ENCODE measurements around the gene DHX58. TPM values are rescaled to one million over a fixed set of nuclear protein-coding genes. Genes with fewer than 3 reads are reported as not detected.

DHX58 gene
- total and polyA plus RNA-seq, 9 donors, result 8.6 to 24.6 (median 19.3) TPM

- Histone ChIP-seq H3K4me1 (ENCODE audit: insufficient read depth) (peaks cover 7% of the 10 kb centered on the region), H3K27me3 (no peaks in the 10 kb centered on the region), H3K9me3 (no peaks in the 10 kb centered on the region), H3K36me3 (no peaks in the 10 kb centered on the region), H3K4me3 (no peak overlapping the region), H3K27ac (no peak overlapping the region)
- no peak for DNase-seq
- 68 to 78% (median 69%) methylated on average over 30 of the region's 30 CpGs for WGBS, 3 donors
- no peak for TF ChIP-seq EP300 (IDR thresholded peaks at IDR 0.05)
- intact Hi-C loops (cut with DNase I), result loop anchor here (2.0 to 10.0 kb wide), 8 partner anchors 50 to 155 kb away; partner anchors contain the start of genes CNP (in 1 of the 4) and NKIRAS2 (in 1 of the 4)
Observed at GRCh38 chr17:42117397-42118125, 5.0 kb upstream of the DHX58 start.

GRCh38 chr17:42116705-42117396 lies 4.3 kb upstream of the DHX58 start:
- Histone ChIP-seq H3K4me1 (ENCODE audit: insufficient read depth) (peaks cover 8% of the 10 kb centered on the region), H3K27ac (no peak overlapping the region), H3K27me3 (no peaks in the 10 kb centered on the region), H3K36me3 (no peaks in the 10 kb centered on the region), H3K9me3 (no peaks in the 10 kb centered on the region), H3K4me3 (no peak overlapping the region)
- TF ChIP-seq EP300 (IDR thresholded peaks at IDR 0.05) (no peak), CTCF (IDR thresholded peaks at IDR 0.05) (peak; percentile 71 to 82 (median 78)), POLR2A (IDR thresholded peaks at IDR 0.05) (no peak)
- WGBS, 3 donors, result 20 to 25% (median 21%) methylated on average over 17 to 18 of the region's 18 CpGs
- intact Hi-C loops (cut with DNase I), result loop anchor here (2.0 to 10.0 kb wide), 8 partner anchors 50 to 155 kb away; partner anchors contain the start of genes CNP (in 1 of the 4) and NKIRAS2 (in 1 of the 4)
- DNase-seq, result peak; percentile 79 to 91 (median 87)

GRCh38 chr17:42114118-42114517 lies 1.6 kb upstream of the DHX58 start:
- WGBS, 3 donors, result 83 to 90% (median 86%) methylated on average over 9 of the region's 9 CpGs
- TF ChIP-seq CTCF (IDR thresholded peaks at IDR 0.05) (no peak), POLR2A (IDR thresholded peaks at IDR 0.05) (no peak), EP300 (IDR thresholded peaks at IDR 0.05) (no peak)
- intact Hi-C loops (cut with DNase I), result loop anchor here in 3 of 4 donors (5.0 to 10.0 kb wide), 4 partner anchors 42 to 149 kb away; partner anchors contain the start of gene CNP (in 1 of the 3)
- H3K4me3 ChIP-seq, result no peak overlapping the region
- H3K4me1 ChIP-seq (ENCODE audit: insufficient read depth), result peaks cover 10% of the 10 kb centered on the region
- no peak for DNase-seq
- no peaks in the 10 kb centered on the region for H3K36me3 ChIP-seq
- no peaks in the 10 kb centered on the region for H3K27me3 ChIP-seq
- no peak overlapping the region for H3K27ac ChIP-seq
- no peaks in the 10 kb centered on the region for H3K9me3 ChIP-seq

- peak overlapping the region; percentile 72 to 88 for H3K27ac ChIP-seq
- no peaks in the 10 kb centered on the region for H3K9me3 ChIP-seq
- TF ChIP-seq CTCF (IDR thresholded peaks at IDR 0.05) (no peak), EP300 (IDR thresholded peaks at IDR 0.05) (no peak), POLR2A (IDR thresholded peaks at IDR 0.05) (no peak)
- no peak overlapping the region for H3K4me3 ChIP-seq
- H3K4me1 ChIP-seq (ENCODE audit: insufficient read depth), result peaks cover 10% of the 10 kb centered on the region
- 77 to 85% (median 79%) methylated on average over 27 to 28 of the region's 28 CpGs for WGBS, 3 donors
- intact Hi-C loops (cut with DNase I), result loop anchor here in 3 of 4 donors (5.0 to 10.0 kb wide), 4 partner anchors 41 to 149 kb away; partner anchors contain the start of gene CNP (in 1 of the 3)
- H3K27me3 ChIP-seq, result no peaks in the 10 kb centered on the region
- no peak for DNase-seq
- H3K36me3 ChIP-seq, result no peaks in the 10 kb centered on the region
Observed at GRCh38 chr17:42113293-42114069, 967 bp upstream of the DHX58 start.
